ENCODE results near the gene FBF1. TPM values are rescaled to one million over a fixed set of nuclear protein-coding genes. Genes with fewer than 3 reads are reported as not detected.
A peak's percentile ranks its signal among the peaks of the same experiment; 100 is the strongest.

FBF1 gene
- total RNA-seq, 1 donor from 2014 or later: 13.0 TPM

- Histone ChIP-seq H3K4me3 (no peak overlapping the region), H3K9me3 (no peaks in the 10 kb centered on the region), H3K27me3 (no peaks in the 10 kb centered on the region), H3K27ac (no peak overlapping the region), H3K4me1 (peaks cover 6% of the 10 kb centered on the region), H3K36me3 (no peaks in the 10 kb centered on the region)
- TF ChIP-seq CTCF (IDR thresholded peaks at IDR 0.05): no peak
- no peak for TF ChIP-seq POLR2A (IDR thresholded peaks at IDR 0.05)
- no peak for TF ChIP-seq POLR2AphosphoS5 (IDR thresholded peaks at IDR 0.05; ENCODE audit: insufficient read depth in 1 of 2, low read depth in 1 of 2)
- DNase-seq (ENCODE audit: extremely low spot score in 2 of 2): no peak
- intact Hi-C loops (cut with DNase I): no loop called here
These were observed 25.6 kb downstream of the FBF1 start for GRCh38 chr17:75915268-75915667.

GRCh38 chr17:75914643-75915267, 26.1 kb downstream of the FBF1 start:
- intact Hi-C loops (cut with DNase I): loop anchor here (5.0 kb wide), 1 partner anchor 93 kb away; no protein-coding TSS in a partner anchor
- no peak for TF ChIP-seq POLR2AphosphoS5 (IDR thresholded peaks at IDR 0.05; ENCODE audit: insufficient read depth in 1 of 2, low read depth in 1 of 2)
- no peak for TF ChIP-seq CTCF (IDR thresholded peaks at IDR 0.05)
- TF ChIP-seq POLR2A (IDR thresholded peaks at IDR 0.05): no peak
- DNase-seq (ENCODE audit: extremely low spot score in 2 of 2): no peak
- Histone ChIP-seq H3K9me3 (no peaks in the 10 kb centered on the region), H3K4me1 (peaks cover 11% of the 10 kb centered on the region), H3K27ac (no peak overlapping the region), H3K36me3 (no peaks in the 10 kb centered on the region), H3K27me3 (no peaks in the 10 kb centered on the region), H3K4me3 (no peak overlapping the region)

GRCh38 chr17:75913537-75914210, 27.2 kb downstream of the FBF1 start:
- TF ChIP-seq POLR2A (IDR thresholded peaks at IDR 0.05) (no peak), CTCF (IDR thresholded peaks at IDR 0.05) (no peak), POLR2AphosphoS5 (IDR thresholded peaks at IDR 0.05; ENCODE audit: insufficient read depth in 1 of 2, low read depth in 1 of 2) (no peak)
- peaks cover 19% of the 10 kb centered on the region for H3K4me1 ChIP-seq
- H3K27ac ChIP-seq: no peak overlapping the region
- no peaks in the 10 kb centered on the region for H3K27me3 ChIP-seq
- no peak for DNase-seq (ENCODE audit: extremely low spot score in 2 of 2)
- H3K36me3 ChIP-seq: no peaks in the 10 kb centered on the region
- no peak overlapping the region for H3K4me3 ChIP-seq
- no peaks in the 10 kb centered on the region for H3K9me3 ChIP-seq
- intact Hi-C loops (cut with DNase I): loop anchor here (5.0 kb wide), 1 partner anchor 94 kb away; no protein-coding TSS in a partner anchor

GRCh38 chr17:75910699-75911098, 30.1 kb downstream of the FBF1 start:
- Histone ChIP-seq H3K9me3 (no peaks in the 10 kb centered on the region), H3K4me1 (peaks cover 25% of the 10 kb centered on the region), H3K27me3 (no peaks in the 10 kb centered on the region), H3K4me3 (no peak overlapping the region), H3K36me3 (no peaks in the 10 kb centered on the region), H3K27ac (peak overlapping the region; percentile 5)
- intact Hi-C loops (cut with DNase I): loop anchor here (5.0 kb wide), 1 partner anchor 97 kb away; no protein-coding TSS in a partner anchor
- TF ChIP-seq POLR2A (IDR thresholded peaks at IDR 0.05) (no peak), CTCF (IDR thresholded peaks at IDR 0.05) (no peak), POLR2AphosphoS5 (IDR thresholded peaks at IDR 0.05; ENCODE audit: insufficient read depth in 1 of 2, low read depth in 1 of 2) (no peak)
- no peak for DNase-seq (ENCODE audit: extremely low spot score in 2 of 2)

GRCh38 chr17:75909812-75910274, 31.0 kb downstream of the FBF1 start:
- TF ChIP-seq POLR2AphosphoS5 (IDR thresholded peaks at IDR 0.05; ENCODE audit: insufficient read depth in 1 of 2, low read depth in 1 of 2) (peak in 1 of 2 donors; percentile 34), POLR2A (IDR thresholded peaks at IDR 0.05) (no peak)
- no peaks in the 10 kb centered on the region for H3K9me3 ChIP-seq
- no peaks in the 10 kb centered on the region for H3K36me3 ChIP-seq
- peaks cover 33% of the 10 kb centered on the region for H3K4me1 ChIP-seq
- H3K27ac ChIP-seq: peak overlapping the region; percentile 17
- H3K27me3 ChIP-seq: no peaks in the 10 kb centered on the region
- DNase-seq (ENCODE audit: extremely low spot score in 2 of 2): no peak
- intact Hi-C loops (cut with DNase I): loop anchor here (5.0 kb wide), 1 partner anchor 97 kb away; no protein-coding TSS in a partner anchor
- H3K4me3 ChIP-seq: no peak overlapping the region

All from vagina (tissue), 2 donors.